DND-41 (cell line): Measurements from ENCODE around the gene SUCLG2.

Source experiments
- CTCF ChIP-seq: IDR thresholded peaks from 2 replicates; pipeline ENCODE4 v1.5.1; 2012; ENCODE audit warnings: borderline replicate concordance, low read length, moderate library complexity, mild to moderate bottlenecking; ENCODE audit not compliant: poor library complexity, severe bottlenecking; ENCODE audit errors: extremely low read depth
- EZH2 ChIP-seq: IDR thresholded peaks from 3 replicates; pipeline ENCODE4 v1.6.1; 2012; ENCODE audit warnings: borderline replicate concordance, low read depth, mild to moderate bottlenecking, moderate library complexity, low read length, inconsistent platforms; ENCODE audit not compliant: severe bottlenecking

DNA sequence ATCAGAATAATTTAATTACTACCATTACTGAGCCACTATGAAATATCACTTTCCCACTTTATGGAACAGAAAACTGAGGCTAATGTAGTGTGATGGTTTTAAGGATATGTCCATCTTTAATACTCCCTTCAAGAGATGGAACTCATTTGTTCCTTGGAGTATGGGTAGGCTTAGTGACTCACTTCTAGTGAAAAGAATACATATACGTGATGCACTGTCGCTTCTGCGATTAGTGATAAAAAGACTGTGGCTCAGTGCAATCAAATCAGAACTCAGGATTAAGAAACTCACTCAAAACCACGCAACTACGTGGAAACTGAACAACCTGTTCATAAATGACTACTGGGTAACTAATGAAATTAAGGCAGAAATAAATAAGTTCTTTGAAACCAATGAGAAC is 216.6 kb downstream of the SUCLG2 start:
- TF ChIP-seq CTCF, result no peak
- no peak for TF ChIP-seq EZH2
